ENCODE results near the gene MMP11. TPM values are rescaled to one million over a fixed set of nuclear protein-coding genes. Genes with fewer than 3 reads are reported as not detected.

Gene MMP11
- total and polyA plus RNA-seq, 2 of the 13 experiments (the other 11 are each of a cell fraction or from before 2014, with no cell fraction given): 8.9 to 28.6 TPM

DNA sequence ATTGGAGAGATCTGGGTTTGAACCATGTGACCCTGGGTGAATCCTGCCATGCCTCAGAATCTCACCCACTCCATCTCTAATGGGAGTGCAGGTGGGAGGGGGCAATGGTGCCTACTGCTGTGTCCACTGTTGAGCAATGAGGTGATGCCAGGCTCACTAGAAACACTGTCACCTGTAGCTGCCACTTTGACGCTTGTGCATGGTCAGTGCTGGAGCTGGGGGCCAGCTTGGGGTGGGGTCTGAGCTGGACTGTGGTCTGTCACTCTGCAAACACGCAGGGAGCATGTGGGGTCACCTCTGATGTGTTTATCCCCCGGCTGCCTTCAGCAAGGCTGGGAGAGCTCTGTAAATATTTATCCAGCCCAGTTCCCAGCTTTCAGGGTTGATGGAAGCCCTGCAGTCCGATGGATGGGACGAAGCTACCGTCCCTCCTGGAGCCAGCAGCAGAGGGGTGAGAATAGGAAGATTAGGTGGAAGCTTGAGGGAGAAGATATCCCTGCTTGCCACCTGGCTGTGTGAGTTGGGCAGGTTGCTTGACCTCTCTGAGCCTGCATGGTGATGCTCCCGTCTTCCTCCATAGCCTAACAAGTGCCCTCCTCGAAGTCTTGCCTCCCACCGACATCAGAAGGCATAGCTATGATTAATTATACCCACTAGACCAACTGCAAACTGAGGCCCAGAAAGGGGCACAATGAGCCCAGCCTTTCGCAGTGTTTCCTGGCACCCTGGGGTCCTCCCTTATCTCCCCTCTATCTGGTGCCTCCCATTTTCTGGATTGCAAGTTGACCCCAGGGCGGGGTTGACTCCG lies 1.7 kb downstream of the MMP11 start (continued):
- peak; percentile 40; the same call in 1 of the 2 replicates for TF ChIP-seq MED13 (CRISPR knock-in tag; IDR thresholded peaks at IDR 0.05)
- no peak for TF ChIP-seq GPBP1L1 (CRISPR knock-in tag; IDR thresholded peaks at IDR 0.05)
- TF ChIP-seq TRIM24 (CRISPR knock-in tag; IDR thresholded peaks at IDR 0.05): no peak
- TF ChIP-seq NCOA5 (CRISPR knock-in tag; IDR thresholded peaks at IDR 0.05): no peak
- TF ChIP-seq, protein P1, sequence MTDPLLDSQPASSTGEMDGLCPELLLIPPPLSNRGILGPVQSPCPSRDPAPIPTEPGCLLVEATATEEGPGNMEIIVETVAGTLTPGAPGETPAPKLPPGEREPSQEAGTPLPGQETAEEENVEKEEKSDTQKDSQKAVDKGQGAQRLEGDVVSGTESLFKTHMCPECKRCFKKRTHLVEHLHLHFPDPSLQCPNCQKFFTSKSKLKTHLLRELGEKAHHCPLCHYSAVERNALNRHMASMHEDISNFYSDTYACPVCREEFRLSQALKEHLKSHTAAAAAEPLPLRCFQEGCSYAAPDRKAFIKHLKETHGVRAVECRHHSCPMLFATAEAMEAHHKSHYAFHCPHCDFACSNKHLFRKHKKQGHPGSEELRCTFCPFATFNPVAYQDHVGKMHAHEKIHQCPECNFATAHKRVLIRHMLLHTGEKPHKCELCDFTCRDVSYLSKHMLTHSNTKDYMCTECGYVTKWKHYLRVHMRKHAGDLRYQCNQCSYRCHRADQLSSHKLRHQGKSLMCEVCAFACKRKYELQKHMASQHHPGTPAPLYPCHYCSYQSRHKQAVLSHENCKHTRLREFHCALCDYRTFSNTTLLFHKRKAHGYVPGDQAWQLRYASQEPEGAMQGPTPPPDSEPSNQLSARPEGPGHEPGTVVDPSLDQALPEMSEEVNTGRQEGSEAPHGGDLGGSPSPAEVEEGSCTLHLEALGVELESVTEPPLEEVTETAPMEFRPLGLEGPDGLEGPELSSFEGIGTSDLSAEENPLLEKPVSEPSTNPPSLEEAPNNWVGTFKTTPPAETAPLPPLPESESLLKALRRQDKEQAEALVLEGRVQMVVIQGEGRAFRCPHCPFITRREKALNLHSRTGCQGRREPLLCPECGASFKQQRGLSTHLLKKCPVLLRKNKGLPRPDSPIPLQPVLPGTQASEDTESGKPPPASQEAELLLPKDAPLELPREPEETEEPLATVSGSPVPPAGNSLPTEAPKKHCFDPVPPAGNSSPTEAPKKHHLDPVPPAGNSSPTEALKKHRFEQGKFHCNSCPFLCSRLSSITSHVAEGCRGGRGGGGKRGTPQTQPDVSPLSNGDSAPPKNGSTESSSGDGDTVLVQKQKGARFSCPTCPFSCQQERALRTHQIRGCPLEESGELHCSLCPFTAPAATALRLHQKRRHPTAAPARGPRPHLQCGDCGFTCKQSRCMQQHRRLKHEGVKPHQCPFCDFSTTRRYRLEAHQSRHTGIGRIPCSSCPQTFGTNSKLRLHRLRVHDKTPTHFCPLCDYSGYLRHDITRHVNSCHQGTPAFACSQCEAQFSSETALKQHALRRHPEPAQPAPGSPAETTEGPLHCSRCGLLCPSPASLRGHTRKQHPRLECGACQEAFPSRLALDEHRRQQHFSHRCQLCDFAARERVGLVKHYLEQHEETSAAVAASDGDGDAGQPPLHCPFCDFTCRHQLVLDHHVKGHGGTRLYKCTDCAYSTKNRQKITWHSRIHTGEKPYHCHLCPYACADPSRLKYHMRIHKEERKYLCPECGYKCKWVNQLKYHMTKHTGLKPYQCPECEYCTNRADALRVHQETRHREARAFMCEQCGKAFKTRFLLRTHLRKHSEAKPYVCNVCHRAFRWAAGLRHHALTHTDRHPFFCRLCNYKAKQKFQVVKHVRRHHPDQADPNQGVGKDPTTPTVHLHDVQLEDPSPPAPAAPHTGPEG (CRISPR knock-in tag; IDR thresholded peaks at IDR 0.05): peak; percentile 93; the same call in 1 of the 2 replicates
- TF ChIP-seq, protein P2, sequence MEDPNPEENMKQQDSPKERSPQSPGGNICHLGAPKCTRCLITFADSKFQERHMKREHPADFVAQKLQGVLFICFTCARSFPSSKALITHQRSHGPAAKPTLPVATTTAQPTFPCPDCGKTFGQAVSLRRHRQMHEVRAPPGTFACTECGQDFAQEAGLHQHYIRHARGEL (CRISPR knock-in tag; IDR thresholded peaks at IDR 0.05): no peak
- no peak for TF ChIP-seq TCF12 (IDR thresholded peaks at IDR 0.05)
- 0 out of 2 replicates have a peak, but pooled peaks have one; percentile 38 for TF ChIP-seq TCF12 (CRISPR knock-in tag; IDR thresholded peaks at IDR 0.05)
- no peak for TF ChIP-seq NFRKB (IDR thresholded peaks at IDR 0.05)
- TF ChIP-seq NCOA2 (CRISPR knock-in tag; IDR thresholded peaks at IDR 0.05): peak; percentile 92
- TF ChIP-seq ZIK1 (CRISPR knock-in tag; IDR thresholded peaks at IDR 0.05; ENCODE audit: borderline replicate concordance, low read depth): peak; percentile 72; the same call in 1 of the 2 replicates
- TF ChIP-seq, protein P3, sequence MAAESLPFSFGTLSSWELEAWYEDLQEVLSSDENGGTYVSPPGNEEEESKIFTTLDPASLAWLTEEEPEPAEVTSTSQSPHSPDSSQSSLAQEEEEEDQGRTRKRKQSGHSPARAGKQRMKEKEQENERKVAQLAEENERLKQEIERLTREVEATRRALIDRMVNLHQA (CRISPR knock-in tag; IDR thresholded peaks at IDR 0.05): no peak
- TF ChIP-seq, protein P4, sequence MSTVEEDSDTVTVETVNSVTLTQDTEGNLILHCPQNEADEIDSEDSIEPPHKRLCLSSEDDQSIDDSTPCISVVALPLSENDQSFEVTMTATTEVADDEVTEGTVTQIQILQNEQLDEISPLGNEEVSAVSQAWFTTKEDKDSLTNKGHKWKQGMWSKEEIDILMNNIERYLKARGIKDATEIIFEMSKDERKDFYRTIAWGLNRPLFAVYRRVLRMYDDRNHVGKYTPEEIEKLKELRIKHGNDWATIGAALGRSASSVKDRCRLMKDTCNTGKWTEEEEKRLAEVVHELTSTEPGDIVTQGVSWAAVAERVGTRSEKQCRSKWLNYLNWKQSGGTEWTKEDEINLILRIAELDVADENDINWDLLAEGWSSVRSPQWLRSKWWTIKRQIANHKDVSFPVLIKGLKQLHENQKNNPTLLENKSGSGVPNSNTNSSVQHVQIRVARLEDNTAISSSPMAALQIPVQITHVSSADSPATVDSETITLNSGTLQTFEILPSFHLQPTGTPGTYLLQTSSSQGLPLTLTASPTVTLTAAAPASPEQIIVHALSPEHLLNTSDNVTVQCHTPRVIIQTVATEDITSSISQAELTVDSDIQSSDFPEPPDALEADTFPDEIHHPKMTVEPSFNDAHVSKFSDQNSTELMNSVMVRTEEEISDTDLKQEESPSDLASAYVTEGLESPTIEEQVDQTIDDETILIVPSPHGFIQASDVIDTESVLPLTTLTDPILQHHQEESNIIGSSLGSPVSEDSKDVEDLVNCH (CRISPR knock-in tag; IDR thresholded peaks at IDR 0.05): 0 out of 2 replicates have a peak, but pooled peaks have one; percentile 28
- TF ChIP-seq GTF3A (CRISPR knock-in tag; conservative IDR thresholded peaks at IDR 0.05): 0 out of 2 replicates have a peak, but pooled peaks have one; percentile 4
- TF ChIP-seq, protein P5, sequence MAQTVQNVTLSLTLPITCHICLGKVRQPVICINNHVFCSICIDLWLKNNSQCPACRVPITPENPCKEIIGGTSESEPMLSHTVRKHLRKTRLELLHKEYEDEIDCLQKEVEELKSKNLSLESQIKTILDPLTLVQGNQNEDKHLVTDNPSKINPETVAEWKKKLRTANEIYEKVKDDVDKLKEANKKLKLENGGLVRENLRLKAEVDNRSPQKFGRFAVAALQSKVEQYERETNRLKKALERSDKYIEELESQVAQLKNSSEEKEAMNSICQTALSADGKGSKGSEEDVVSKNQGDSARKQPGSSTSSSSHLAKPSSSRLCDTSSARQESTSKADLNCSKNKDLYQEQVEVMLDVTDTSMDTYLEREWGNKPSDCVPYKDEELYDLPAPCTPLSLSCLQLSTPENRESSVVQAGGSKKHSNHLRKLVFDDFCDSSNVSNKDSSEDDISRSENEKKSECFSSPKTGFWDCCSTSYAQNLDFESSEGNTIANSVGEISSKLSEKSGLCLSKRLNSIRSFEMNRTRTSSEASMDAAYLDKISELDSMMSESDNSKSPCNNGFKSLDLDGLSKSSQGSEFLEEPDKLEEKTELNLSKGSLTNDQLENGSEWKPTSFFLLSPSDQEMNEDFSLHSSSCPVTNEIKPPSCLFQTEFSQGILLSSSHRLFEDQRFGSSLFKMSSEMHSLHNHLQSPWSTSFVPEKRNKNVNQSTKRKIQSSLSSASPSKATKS (CRISPR knock-in tag; IDR thresholded peaks at IDR 0.05): peak; percentile 47; the same call in 1 of the 2 replicates
